HEK293 (cell line): Measurements from ENCODE around the gene DSC1.

Source experiments
- CTCF ChIA-PET: fragments of 350-600 bp; formaldehyde crosslinking; extraction: SDS; loops from one replicate; lab custom pipeline; 2021; ENCODE audit warnings: antibody characterized with exemption; lab: Yijun Ruan, JAX
- POLR2A ChIA-PET: fragments of 300-600 bp; formaldehyde crosslinking; extraction: SDS; loops from one replicate; lab custom pipeline; 2020; ENCODE audit warnings: antibody characterized with exemption, inconsistent platforms; lab: Yijun Ruan, JAX
- H3K27ac ChIP-seq: fragments of 200-500 bp; sonication (Bioruptor generic); 2 replicates; pipeline ENCODE4 v1.5.1; 2014; ENCODE audit warnings: low read depth, low read length, control low read depth, inconsistent platforms; ENCODE audit errors: extremely low read depth
- H3K36me3 ChIP-seq, 2 experiments: fragments of 200-500 bp in 1 of 2; sonication (Bioruptor generic) in 1 of 2; 1 replicate in 1 of 2; 2 replicates in 1 of 2; pipeline ENCODE4 v1.5.1; 2014 to 2017; ENCODE audit warnings: inconsistent platforms in 2 of 2, low read length in 2 of 2; ENCODE audit not compliant: control insufficient read depth in 2 of 2, insufficient read depth in 1 of 2
- H3K4me1 ChIP-seq: fragments of 200-500 bp; sonication (Bioruptor generic); 2 replicates; pipeline ENCODE4 v1.5.1; 2014; ENCODE audit warnings: mild to moderate bottlenecking, low read length, inconsistent platforms; ENCODE audit not compliant: control insufficient read depth, insufficient read depth
- H3K4me3 ChIP-seq: 2 replicates; pipeline ENCODE4 v1.5.1; 2011; ENCODE audit warnings: low read depth, mild to moderate bottlenecking, control low read depth, low read length, moderate library complexity
- H3K9me3 ChIP-seq: fragments of 200-500 bp; sonication (Bioruptor generic); 2 replicates; pipeline ENCODE4 v1.5.1; 2014; ENCODE audit warnings: low read depth, low read length, inconsistent platforms; ENCODE audit not compliant: control insufficient read depth, insufficient read depth
- BCL6B ChIP-seq: fragments of 450-650 bp; formaldehyde crosslinking; IDR thresholded peaks from 2 replicates; pipeline ENCODE4 v1.5.1; 2017; ENCODE audit warnings: missing biosample characterization, missing genetic modification characterization
- EGR2 ChIP-seq: fragments of 450-650 bp; formaldehyde crosslinking; IDR thresholded peaks from 2 replicates; pipeline ENCODE4 v1.5.1; 2016; ENCODE audit warnings: low read depth, missing biosample characterization, missing genetic modification characterization
- HOXC10 ChIP-seq: sonication (generic); formaldehyde crosslinking; IDR thresholded peaks from 2 replicates; pipeline ENCODE4 v1.8.1; 2023; ENCODE audit warnings: mild to moderate bottlenecking, missing genetic modification reagents
- HOXD13 ChIP-seq: sonication (generic); formaldehyde crosslinking; IDR thresholded peaks from 2 replicates; pipeline ENCODE4 v1.8.0; 2022; ENCODE audit warnings: missing genetic modification reagents, borderline replicate concordance
- IKZF3 ChIP-seq: fragments of 450-650 bp; IDR thresholded peaks from 2 replicates; pipeline ENCODE4 v1.5.0; 2018; ENCODE audit warnings: missing biosample characterization, mild to moderate bottlenecking, missing genetic modification characterization, moderate library complexity
- KLF1 ChIP-seq: fragments of 450-650 bp; formaldehyde crosslinking; IDR thresholded peaks from 2 replicates; pipeline ENCODE4 v1.5.1; 2016; ENCODE audit warnings: missing biosample characterization, missing genetic modification characterization
- KLF7 ChIP-seq: fragments of 450-650 bp; formaldehyde crosslinking; IDR thresholded peaks from 2 replicates; pipeline ENCODE4 v1.5.1; 2016; ENCODE audit warnings: missing biosample characterization, missing genetic modification characterization, borderline replicate concordance
- KLF9 ChIP-seq: fragments of 450-650 bp; formaldehyde crosslinking; IDR thresholded peaks from 2 replicates; pipeline ENCODE4 v1.5.1; 2016; ENCODE audit warnings: missing biosample characterization, missing genetic modification characterization, low read depth
- SALL2 ChIP-seq: fragments of 450-650 bp; formaldehyde crosslinking; IDR thresholded peaks from 2 replicates; pipeline ENCODE4 v1.5.0; 2017; ENCODE audit warnings: missing biosample characterization, mild to moderate bottlenecking, missing genetic modification characterization, borderline replicate concordance
- SETDB1 ChIP-seq: IDR thresholded peaks from one replicate; pipeline ENCODE4 v1.6.1; 2017; ENCODE audit warnings: mild to moderate bottlenecking, low read length, moderate library complexity, mixed read lengths; ENCODE audit not compliant: insufficient read length
- ZBTB17 ChIP-seq: fragments of 450-650 bp; formaldehyde crosslinking; IDR thresholded peaks from 2 replicates; pipeline ENCODE4 v1.5.1; 2016; ENCODE audit warnings: missing biosample characterization, missing genetic modification characterization
- ZBTB20 ChIP-seq: fragments of 450-650 bp; formaldehyde crosslinking; IDR thresholded peaks from 2 replicates; pipeline ENCODE4 v1.5.1; 2016; ENCODE audit warnings: missing biosample characterization, missing genetic modification characterization
- ZBTB48 ChIP-seq: fragments of 450-650 bp; formaldehyde crosslinking; IDR thresholded peaks from 2 replicates; pipeline ENCODE4 v1.5.1; 2016; ENCODE audit warnings: missing biosample characterization, missing genetic modification characterization
- ZNF132 ChIP-seq: fragments of 450-650 bp; formaldehyde crosslinking; IDR thresholded peaks from 2 replicates; pipeline ENCODE4 v1.5.1; 2017; ENCODE audit warnings: missing biosample characterization, missing genetic modification characterization, borderline replicate concordance
- ZNF148 ChIP-seq: fragments of 450-650 bp; formaldehyde crosslinking; IDR thresholded peaks from 2 replicates; pipeline ENCODE4 v1.5.0; 2017; ENCODE audit warnings: missing biosample characterization, missing genetic modification characterization, borderline replicate concordance
- ZNF2 ChIP-seq: fragments of 450-650 bp; formaldehyde crosslinking; IDR thresholded peaks from 2 replicates; pipeline ENCODE4 v1.5.1; 2016; ENCODE audit warnings: missing biosample characterization, missing genetic modification characterization
- ZNF221 ChIP-seq: fragments of 450-650 bp; formaldehyde crosslinking; IDR thresholded peaks from 2 replicates; pipeline ENCODE4 v1.5.1; 2017; ENCODE audit warnings: missing biosample characterization, missing genetic modification characterization, borderline replicate concordance
- ZNF223 ChIP-seq: fragments of 450-650 bp; formaldehyde crosslinking; IDR thresholded peaks from 2 replicates; pipeline ENCODE4 v1.5.1; 2016; ENCODE audit warnings: missing biosample characterization, missing genetic modification characterization
- ZNF26 ChIP-seq: fragments of 450-650 bp; formaldehyde crosslinking; IDR thresholded peaks from 2 replicates; pipeline ENCODE4 v1.5.1; 2016; ENCODE audit warnings: missing biosample characterization, missing genetic modification characterization
- ZNF341 ChIP-seq: fragments of 450-650 bp; formaldehyde crosslinking; IDR thresholded peaks from 2 replicates; pipeline ENCODE4; 2016; ENCODE audit warnings: low read depth, missing biosample characterization, missing genetic modification characterization
- ZNF350 ChIP-seq: fragments of 450-650 bp; formaldehyde crosslinking; IDR thresholded peaks from 2 replicates; pipeline ENCODE4 v1.5.0; 2017; ENCODE audit warnings: missing biosample characterization, mild to moderate bottlenecking, missing genetic modification characterization
- ZNF48 ChIP-seq: fragments of 450-650 bp; formaldehyde crosslinking; IDR thresholded peaks from 2 replicates; pipeline ENCODE4 v1.5.1; 2016; ENCODE audit warnings: missing biosample characterization, missing genetic modification characterization
- ZNF521 ChIP-seq: fragments of 450-650 bp; formaldehyde crosslinking; IDR thresholded peaks from 2 replicates; pipeline ENCODE4 v1.5.1; 2017; ENCODE audit warnings: missing biosample characterization, mild to moderate bottlenecking, missing genetic modification characterization
- ZNF558 ChIP-seq: fragments of 450-650 bp; formaldehyde crosslinking; IDR thresholded peaks from 2 replicates; pipeline ENCODE4 v1.5.1; 2016; ENCODE audit warnings: missing biosample characterization, missing genetic modification characterization
- ZNF623 ChIP-seq: fragments of 450-650 bp; formaldehyde crosslinking; IDR thresholded peaks from 2 replicates; pipeline ENCODE4 v1.5.1; 2016; ENCODE audit warnings: missing biosample characterization, missing genetic modification characterization

The DSC1 gene

GRCh38 chr18:31103423-31103822 lies 59.2 kb downstream of the DSC1 start (continued):
- no peak for TF ChIP-seq KLF7 (tag by site-specific recombination)

GRCh38 chr18:31102941-31103340 lies 59.7 kb downstream of the DSC1 start:
- ChIA-PET POLR2A (interaction anchor here (2.6 kb wide), 1 partner anchor 61 kb away, joined by 9 read pairs; the partner anchor contains the start of gene DSC3), CTCF (interaction anchor here (1.0 to 1.1 kb wide), 2 partner anchors 10 to 166 kb away, joined by 3 read pairs; no protein-coding TSS in a partner anchor)
- H3K27ac ChIP-seq = no peak overlapping the region
- peaks cover 6% of the 10 kb centered on the region for H3K4me1 ChIP-seq
- H3K36me3 ChIP-seq = no peaks in the 10 kb centered on the region
- H3K9me3 ChIP-seq = no peaks in the 10 kb centered on the region
- TF ChIP-seq ZNF623 (tag by site-specific recombination) (no peak), BCL6B (tag by site-specific recombination) (no peak), ZNF148 (no peak), KLF7 (tag by site-specific recombination) (no peak), IKZF3 (tag by site-specific recombination) (no peak), ZNF132 (tag by site-specific recombination) (no peak), ZBTB20 (no peak), ZNF521 (tag by site-specific recombination) (no peak), ZNF2 (tag by site-specific recombination) (no peak), SALL2 (tag by site-specific recombination) (no peak), ZNF350 (tag by site-specific recombination) (no peak)
- no peak overlapping the region for H3K4me3 ChIP-seq

DNA sequence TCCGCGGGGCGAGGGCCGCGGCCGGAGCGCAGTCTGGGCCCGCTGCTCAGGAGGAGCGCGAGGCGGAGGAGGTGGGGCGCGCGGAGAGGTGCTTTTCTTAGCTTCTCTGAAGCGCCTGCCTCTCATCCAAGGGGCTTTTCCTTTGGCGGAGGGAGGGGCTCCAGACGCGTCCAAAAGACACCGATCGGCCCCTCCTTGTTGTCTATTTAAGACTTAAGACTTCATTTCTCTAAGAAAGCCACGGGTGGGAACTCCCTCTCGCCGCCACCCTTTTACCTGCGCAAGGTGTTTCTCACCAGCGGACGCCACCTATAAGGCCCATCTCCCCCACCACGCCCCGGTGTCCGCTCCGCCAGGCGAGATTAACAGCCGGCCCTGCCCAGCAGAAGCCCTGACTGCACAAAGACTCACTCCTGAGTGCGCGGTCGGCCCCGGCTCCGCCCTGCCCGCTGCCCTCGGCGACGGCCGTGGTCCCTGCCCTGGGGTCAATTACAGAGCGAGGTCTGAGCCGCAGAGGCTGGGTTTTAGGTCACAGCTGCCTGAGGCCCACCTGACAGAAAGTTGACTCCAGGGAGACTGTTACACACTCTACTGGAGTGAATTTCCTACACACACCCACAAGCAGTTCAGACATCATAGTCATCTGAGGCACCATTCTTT lies 60.5 kb downstream of the DSC1 start, which contains the start of gene DSC2:
Gene DSC2 (minus strand): TSS at position 397 of the 660 bp plus-strand sequence. CDS start 450 bp downstream, outside the sequence.
- H3K36me3 ChIP-seq = no peaks in the 10 kb centered on the region
- POLR2A ChIA-PET = interaction anchor here (0.7 to 2.6 kb wide), 3 partner anchors 60 to 97 kb away, joined by 3 to 9 read pairs (median 6); partner anchors contain the start of gene DSC3
- peaks cover 6% of the 10 kb centered on the region for H3K4me1 ChIP-seq
- H3K27ac ChIP-seq = peak within 1 kb of the TSS; percentile 88
- peak within 1 kb of the TSS; percentile 81 for H3K4me3 ChIP-seq
- CTCF ChIA-PET = interaction anchor here (0.7 to 1.0 kb wide), 3 partner anchors 13 to 167 kb away, joined by 3 to 5 read pairs (median 4); no protein-coding TSS in a partner anchor
- no peaks in the 10 kb centered on the region for H3K9me3 ChIP-seq
- TF ChIP-seq ZNF558 = no peak
- 0 out of 2 replicates have a peak, but pooled peaks have one; percentile 49 for TF ChIP-seq HOXD13
- TF ChIP-seq KLF9 (tag by site-specific recombination) = peak; percentile 34; the same call in 1 of the 2 replicates
- no peak for TF ChIP-seq ZNF623 (tag by site-specific recombination)
- no peak for TF ChIP-seq ZNF223 (tag by site-specific recombination)
- no peak for TF ChIP-seq ZNF26 (tag by site-specific recombination)
- TF ChIP-seq ZNF341 (tag by site-specific recombination) = peak; percentile 97
- TF ChIP-seq ZNF48 (tag by site-specific recombination) = no peak
- TF ChIP-seq HOXC10 = no peak
- TF ChIP-seq ZBTB17 (tag by site-specific recombination) = no peak
- TF ChIP-seq KLF7 (tag by site-specific recombination) = peak; percentile 53; the same call in 1 of the 2 replicates
- no peak for TF ChIP-seq EGR2 (tag by site-specific recombination)
- no peak for TF ChIP-seq SETDB1
- peak; percentile 63; the same call in 1 of the 2 replicates for TF ChIP-seq ZBTB48
- TF ChIP-seq ZNF221 (tag by site-specific recombination) = no peak
- peak; percentile 66 for TF ChIP-seq KLF1 (tag by site-specific recombination)
